GM18951 (cell line): ENCODE measurements around the gene PYROXD2.
"Not testable (repeated sequence)": the region's sequence is repeated elsewhere in the genome, so short reads cannot be mapped to it uniquely, and the experiment has no call there.

ENCODE experiments used
- POLR2A ChIP-seq: IDR thresholded peaks from 4 replicates; pipeline ENCODE4 v1.6.1; 2011; ENCODE audit warnings: mild to moderate bottlenecking; ENCODE audit not compliant: insufficient read length, insufficient read depth; ENCODE audit errors: extremely low read depth
- in situ Hi-C: fragments of 300-500 bp; cut with MboI; formaldehyde crosslinking; loops from one replicate; pipeline ENCODE4 v1.12.0; 2022; ENCODE audit warnings: low sequenced_read_pairs, mixed read lengths, inconsistent platforms; ENCODE audit not compliant: unreplicated experiment

Gene PYROXD2

GRCh38 chr10:98346847-98347246, 68.1 kb downstream of the PYROXD2 start:
- in situ Hi-C loops = no loop called here
- no peak for TF ChIP-seq POLR2A

GRCh38 chr10:98344589-98345038, 70.4 kb downstream of the PYROXD2 start:
- in situ Hi-C loops = no loop called here
- TF ChIP-seq POLR2A = no peak

GRCh38 chr10:98341701-98342100, 73.3 kb downstream of the PYROXD2 start:
- in situ Hi-C loops = not testable (repeated sequence)

- in situ Hi-C loops = no loop called here
- no peak for TF ChIP-seq POLR2A
Observed at GRCh38 chr10:98340940-98341310, 74.1 kb downstream of the PYROXD2 start.

- TF ChIP-seq POLR2A = no peak
- in situ Hi-C loops = no loop called here
Observed at GRCh38 chr10:98340261-98340939, 74.6 kb downstream of the PYROXD2 start.

GRCh38 chr10:98339799-98340198, 75.2 kb downstream of the PYROXD2 start:
- in situ Hi-C loops = no loop called here
- no peak for TF ChIP-seq POLR2A

- in situ Hi-C loops = no loop called here
- no peak for TF ChIP-seq POLR2A
Observed at GRCh38 chr10:98338896-98339295, 76.1 kb downstream of the PYROXD2 start.

GRCh38 chr10:98338318-98338717, 76.7 kb downstream of the PYROXD2 start:
- TF ChIP-seq POLR2A = no peak
- in situ Hi-C loops = no loop called here

GRCh38 chr10:98337484-98337883, 77.5 kb downstream of the PYROXD2 start:
- TF ChIP-seq POLR2A = no peak
- in situ Hi-C loops = no loop called here
